ENCODE measurements around the gene ZBTB22. TPM values are rescaled to one million over a fixed set of nuclear protein-coding genes. Genes with fewer than 3 reads are reported as not detected.
"Not testable (repeated sequence)": the region's sequence is repeated elsewhere in the genome, so short reads cannot be mapped to it uniquely, and the experiment has no call there.

The ZBTB22 gene, protein sequence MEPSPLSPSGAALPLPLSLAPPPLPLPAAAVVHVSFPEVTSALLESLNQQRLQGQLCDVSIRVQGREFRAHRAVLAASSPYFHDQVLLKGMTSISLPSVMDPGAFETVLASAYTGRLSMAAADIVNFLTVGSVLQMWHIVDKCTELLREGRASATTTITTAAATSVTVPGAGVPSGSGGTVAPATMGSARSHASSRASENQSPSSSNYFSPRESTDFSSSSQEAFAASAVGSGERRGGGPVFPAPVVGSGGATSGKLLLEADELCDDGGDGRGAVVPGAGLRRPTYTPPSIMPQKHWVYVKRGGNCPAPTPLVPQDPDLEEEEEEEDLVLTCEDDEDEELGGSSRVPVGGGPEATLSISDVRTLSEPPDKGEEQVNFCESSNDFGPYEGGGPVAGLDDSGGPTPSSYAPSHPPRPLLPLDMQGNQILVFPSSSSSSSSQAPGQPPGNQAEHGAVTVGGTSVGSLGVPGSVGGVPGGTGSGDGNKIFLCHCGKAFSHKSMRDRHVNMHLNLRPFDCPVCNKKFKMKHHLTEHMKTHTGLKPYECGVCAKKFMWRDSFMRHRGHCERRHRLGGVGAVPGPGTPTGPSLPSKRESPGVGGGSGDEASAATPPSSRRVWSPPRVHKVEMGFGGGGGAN
- total RNA-seq: 15.8 and 16.8 TPM in 2 replicates

DNA sequence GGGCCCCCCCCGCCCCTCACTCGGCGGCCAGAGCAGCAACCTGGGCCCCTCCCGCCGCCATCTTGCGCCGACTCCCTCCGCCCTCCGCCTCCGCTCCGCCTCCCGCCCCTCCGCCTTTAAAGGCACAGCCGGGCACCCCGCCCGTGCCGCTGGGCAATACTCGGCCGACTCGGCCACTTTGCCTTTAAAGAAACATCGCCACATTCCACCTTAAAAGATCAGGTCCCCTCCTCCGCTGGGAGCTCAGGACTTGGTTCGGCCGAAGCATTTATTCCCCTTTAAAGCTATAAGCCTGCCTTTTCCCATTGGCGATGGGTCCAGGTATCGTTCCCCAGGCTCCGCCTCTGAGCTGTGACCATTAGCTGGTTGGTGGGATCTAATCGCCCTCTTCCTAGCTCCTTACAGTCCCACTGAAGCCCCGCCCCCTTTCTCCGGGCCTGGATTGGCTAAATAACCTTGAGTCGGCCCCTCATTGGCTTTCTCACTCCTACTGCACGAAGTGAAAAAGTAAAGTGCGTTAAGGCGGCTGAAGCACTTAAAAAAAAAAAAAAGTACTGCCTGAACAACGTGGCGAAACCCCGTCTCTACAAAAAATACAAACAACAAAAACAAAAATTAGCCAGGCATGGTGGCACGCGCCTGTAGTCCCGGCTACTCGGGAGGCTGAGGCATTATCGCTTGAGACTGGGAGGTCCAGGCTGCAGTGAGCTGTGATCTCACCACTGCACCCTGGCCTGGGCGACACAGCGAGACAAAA is at the start of gene ZBTB22:
TSS of gene ZBTB22 (minus strand) at position 76 of the 757 bp plus-strand sequence. CDS start 828 bp downstream, outside the sequence.
- DNase-seq: peak; percentile 99

DNA sequence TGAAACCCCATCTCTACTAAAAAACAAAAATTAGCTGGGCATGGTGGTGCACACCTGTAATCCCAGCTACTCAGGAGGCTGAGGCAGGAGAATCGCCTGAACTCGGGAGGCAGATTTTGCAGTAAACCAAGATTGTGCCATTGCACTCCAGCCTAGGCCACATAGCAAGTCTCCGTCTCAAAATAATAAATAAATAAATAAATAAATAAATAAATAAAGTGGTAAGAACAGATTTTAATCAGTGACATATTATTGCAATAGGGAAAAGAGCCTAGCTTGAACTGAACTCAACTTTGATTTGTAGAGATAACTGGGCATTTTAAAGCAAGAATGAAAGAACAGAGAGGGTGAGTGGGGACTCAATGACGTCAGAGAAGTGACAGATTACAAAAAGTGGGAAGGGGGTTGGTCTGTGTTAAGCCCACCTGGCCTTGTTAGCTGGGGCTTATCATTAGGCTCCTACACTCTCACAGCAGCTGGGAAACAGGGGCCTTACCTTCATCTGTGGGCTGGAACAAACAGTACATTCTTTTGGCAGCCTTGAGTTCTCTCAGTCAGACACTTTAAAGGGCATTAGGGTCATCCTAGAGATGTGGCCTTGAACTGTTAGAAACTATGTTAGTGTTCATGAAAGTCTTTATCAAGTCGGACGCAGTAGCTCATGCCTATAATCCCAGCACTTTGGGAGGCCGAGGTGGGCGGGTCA is 49.6 kb upstream of the ZBTB22 start:
- no peak for DNase-seq

GRCh38 chr6:33365206-33365971 is 47.8 kb upstream of the ZBTB22 start:
- DNase-seq: not testable (repeated sequence)

DNA sequence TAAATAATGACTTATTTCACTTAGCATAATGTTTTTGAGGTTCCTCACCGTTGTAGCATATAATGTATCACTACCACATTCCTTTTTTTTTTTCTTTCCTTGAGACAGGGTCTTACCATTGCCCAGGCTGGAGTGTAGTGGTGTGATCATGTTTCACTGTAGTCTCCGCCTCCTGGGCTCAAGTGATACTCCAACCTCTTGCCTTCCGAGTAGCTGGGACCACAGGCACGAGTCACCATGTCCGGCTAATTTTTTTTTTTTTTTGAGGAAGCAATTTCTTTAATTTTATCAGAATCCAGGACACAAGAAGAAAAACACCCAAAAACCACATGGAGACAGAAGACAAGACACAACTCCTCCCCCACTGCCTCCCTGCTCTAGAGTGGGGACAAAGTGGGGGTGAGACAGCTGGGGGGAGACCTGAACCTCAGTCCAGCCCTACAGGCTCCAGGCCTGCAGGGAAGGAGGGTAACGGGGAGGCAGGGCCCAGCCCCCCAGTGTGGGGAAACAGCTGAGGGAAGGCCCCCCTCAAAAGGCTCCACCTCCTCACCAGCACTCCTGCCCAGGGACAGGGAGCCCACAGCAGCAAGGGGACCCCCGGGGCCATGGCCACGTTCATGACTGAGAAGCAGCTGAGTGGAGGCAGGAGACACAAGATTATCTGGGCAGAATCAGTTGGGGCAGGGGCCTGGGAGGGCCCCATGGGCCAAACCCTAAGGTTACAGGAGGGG is 47.1 kb upstream of the ZBTB22 start:
- DNase-seq: peak; percentile 4

GRCh38 chr6:33363486-33363885 is 45.9 kb upstream of the ZBTB22 start:
- not testable (repeated sequence) for DNase-seq

DNA sequence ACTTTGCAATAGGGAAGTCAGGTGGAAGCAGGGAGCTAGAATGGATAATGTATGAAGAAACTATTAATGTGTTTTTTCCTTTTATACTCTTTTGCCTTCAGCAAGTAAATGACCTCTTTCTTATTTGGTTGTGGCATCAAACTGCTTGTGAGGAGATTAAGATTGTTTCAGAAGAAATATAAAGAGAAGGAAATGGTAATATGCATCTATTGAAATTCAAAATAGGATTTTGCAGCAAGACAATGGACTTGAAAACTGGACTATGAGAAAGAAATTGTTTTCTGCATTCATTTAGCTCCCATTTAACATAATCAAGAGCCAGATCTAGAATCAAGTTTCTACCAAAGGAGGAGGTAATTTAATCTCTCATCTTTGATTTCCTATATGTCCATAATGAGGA is 41.8 kb upstream of the ZBTB22 start:
- DNase-seq: no peak

DNA sequence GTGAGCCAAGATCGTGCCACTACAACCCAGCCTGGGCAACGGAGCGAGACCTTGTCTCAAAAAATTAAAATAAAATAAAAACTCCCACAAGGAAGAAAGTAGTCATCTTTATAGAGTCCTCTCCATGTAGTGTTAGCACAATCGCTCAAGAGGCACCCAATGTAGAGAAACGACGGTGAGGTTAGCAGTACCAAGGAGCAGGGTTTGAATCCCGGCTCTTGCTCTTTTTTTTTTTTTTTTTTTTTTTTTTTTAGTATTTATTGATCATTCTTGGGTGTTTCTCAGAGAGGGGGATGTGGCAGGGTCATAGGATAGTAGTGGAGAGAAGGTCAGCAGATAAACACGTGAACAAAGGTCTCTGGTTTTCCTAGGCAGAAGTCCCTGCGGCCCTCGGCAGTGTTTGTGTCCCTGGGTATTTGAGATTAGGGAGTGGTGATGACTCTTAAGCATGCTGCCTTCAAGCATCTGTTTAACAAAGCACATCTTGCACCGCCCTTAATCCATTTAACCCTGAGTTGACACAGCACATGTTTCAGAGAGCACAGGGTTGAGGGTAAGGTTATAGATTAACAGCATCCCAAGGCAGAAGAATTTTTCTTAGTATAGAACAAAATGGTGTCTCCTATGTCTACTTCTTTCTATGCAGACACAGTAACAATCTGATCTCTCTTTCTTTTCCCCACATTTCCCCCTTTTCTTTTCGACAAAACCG is 39.8 kb upstream of the ZBTB22 start:
- DNase-seq: not testable (repeated sequence)

GRCh38 chr6:33356295-33356694 is 38.8 kb upstream of the ZBTB22 start:
- no peak for DNase-seq

GRCh38 chr6:33355860-33356259 is 38.3 kb upstream of the ZBTB22 start:
- not testable (repeated sequence) for DNase-seq

- DNase-seq: no peak
These were observed 30.3 kb upstream of the ZBTB22 start for GRCh38 chr6:33347816-33348215.

DNA sequence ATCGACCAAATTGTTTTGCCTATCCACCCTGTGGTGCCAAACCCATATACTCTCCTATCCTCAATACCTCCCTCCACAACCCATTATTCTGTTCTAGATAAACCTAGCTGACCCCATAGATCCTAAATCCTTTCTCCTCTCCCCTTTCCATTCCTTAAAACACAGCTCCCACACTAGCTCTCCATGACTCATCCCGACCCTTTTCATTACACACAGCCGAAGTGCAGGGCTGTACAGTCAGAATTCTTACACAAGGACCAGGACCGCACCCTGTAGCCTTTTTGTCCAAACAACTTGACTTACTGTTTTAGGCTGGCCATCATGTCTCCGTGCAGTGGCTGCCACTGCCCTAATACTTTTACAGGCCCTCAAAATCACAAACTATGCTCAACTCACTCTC is 29.4 kb upstream of the ZBTB22 start:
- not testable (repeated sequence) for DNase-seq

DNA sequence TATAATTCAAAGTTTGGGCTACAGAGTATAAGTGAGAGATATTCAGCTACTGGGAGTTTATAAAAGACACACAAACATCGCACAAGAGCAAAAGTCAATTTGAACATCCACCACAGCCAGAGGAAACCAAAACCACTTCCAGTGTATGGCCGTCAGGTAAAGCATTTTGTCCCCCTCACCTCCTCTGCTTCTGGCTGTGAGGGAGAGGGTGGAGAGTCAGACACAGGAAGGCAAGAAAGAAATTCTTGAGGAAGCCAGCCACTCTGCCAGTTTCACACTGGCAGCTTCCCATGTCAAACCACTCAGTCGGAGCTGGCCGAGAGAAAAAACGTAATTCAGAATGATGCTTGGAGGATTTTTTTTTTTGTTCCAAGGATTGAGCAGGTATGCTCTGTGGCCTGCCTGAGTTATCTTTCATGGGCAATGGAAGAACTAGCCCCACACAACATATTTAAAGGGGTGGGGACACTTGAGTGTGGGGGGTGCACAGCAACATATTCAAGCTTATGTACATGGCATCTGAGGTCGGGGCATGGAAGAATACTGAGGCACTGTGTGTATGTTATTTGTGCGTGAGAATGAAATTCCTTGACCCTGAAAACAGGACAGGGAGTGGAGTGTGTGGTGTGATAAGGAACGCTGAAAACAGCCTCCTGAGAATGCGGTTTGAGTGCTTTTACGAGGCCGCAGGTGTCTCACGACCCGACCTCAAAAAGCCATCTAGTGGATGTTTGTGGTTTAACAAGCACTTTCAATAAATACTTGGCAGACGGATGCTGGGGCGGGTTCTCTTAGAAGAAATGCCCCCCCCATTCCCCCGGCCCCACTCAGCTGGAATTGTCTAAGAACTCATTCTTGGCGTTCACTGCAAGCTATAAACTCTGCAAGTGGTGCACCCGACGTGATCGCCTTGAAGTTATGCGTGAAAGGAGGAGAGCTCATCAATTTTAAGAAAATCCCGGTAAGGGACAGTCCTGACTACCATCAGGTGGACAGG is 27.5 kb upstream of the ZBTB22 start:
- DNase-seq: peak; percentile 86

GRCh38 chr6:33343953-33344611 is 26.5 kb upstream of the ZBTB22 start:
- DNase-seq: no peak

DNA sequence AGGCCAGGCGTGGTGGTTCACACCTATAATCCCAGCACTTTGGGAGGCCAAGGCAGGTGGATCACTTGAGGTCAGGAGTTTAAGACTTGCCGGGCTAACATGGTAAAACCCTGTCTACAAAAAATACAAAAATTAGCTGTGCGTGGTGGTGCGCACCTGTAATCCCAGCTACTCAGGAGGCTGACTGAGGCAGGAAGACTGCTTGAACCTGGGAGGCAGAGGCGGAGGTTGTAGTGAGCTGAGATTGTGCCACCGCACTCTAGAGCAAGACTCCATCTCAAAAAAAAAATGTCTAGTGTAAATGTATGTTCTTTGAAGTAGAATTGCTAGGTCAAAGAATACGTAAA is 26.0 kb upstream of the ZBTB22 start:
- not testable (repeated sequence) for DNase-seq

DNA sequence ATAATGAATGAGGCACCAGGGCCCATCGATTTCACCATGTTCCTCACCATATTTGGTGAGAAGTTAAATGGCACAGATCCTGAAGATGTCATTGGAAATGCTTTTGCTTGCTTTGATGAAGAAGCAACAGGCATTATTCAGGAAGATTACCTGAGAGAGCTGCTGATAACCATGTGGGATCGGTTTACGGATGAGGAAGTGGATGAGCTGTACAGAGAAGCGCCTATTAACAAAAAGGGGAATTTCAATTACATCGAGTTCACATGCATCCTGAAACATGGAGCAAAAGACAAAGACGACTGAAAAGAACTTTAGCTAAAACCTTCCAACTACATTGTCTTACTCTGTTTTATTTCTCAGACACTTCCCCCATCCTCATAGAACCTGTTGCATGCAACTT is 21.6 kb upstream of the ZBTB22 start:
- DNase-seq: no peak

DNA sequence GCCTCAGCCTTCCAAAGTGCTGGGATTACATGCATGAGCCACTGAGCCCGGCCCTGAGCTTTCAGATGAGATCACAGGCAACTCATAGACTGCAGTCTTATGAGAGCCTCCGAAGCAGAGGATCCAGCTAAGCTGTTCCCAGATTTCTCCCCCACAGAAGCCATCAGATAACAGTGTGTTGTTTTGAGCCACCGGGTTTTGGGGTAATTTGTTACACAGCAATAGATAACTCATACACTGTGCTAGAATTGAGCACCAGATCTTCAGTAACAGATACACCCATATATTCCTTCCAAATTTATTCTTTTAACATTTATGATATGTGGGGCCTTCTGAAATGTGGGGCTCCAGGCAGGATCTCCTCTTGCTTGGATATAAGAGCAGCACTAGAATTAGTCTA is 19.0 kb upstream of the ZBTB22 start:
- no peak for DNase-seq

DNA sequence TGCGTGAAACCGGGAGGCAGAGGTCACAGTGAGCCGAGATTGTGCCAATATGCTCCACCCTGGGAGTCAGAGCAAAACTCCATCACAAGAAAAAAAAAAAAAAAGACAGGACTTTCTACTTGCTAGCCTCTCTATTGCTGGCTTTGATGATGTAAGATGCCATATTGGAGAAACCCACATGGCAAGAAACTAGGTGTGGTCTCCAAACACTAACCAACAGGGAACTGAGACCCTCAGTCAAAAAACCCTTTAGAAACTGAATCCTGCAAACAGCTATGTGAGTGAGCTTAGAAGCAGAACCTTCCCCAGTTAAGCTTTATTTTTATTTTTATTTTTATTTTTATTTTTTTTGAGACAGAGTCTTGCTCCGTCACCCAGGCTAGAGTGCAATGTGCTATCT is 18.4 kb upstream of the ZBTB22 start:
- no peak for DNase-seq

DNA sequence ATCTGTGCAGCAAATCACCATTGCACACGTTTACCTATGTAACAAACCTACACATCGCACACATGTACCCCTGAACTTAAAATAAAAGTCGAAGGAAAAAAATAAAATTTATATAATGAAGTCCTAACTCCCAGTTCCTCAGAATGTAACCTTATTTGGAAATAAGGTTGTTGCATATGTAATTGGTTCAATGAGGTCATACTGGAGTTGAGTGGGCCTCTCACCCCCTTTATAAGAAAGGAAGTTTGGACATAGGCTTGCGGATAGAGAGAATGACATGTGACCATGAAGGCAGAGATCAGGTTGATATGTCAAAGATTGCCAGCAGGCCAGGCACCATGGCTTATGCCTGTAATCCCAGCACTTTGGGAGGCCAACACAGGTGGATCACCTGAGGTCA is 16.1 kb upstream of the ZBTB22 start:
- no peak for DNase-seq

GRCh38 chr6:33330736-33331135 is 13.2 kb upstream of the ZBTB22 start:
- DNase-seq: no peak

All from dermis blood vessel endothelial cell (primary cell).